Measurements from ENCODE around the gene S100A10. TPM values are rescaled to one million over a fixed set of nuclear protein-coding genes. Genes with fewer than 3 reads are reported as not detected.
A peak's percentile ranks its signal among the peaks of the same experiment; 100 is the strongest.

The S100A10 gene
- 467 TPM for total RNA-seq
- 500 TPM for polyA plus RNA-seq (ENCODE audit: insufficient read depth, low read depth, low replicate concordance)
- long read RNA-seq, donor 1, transcript S100A10-202 (3 exons, 1,202 nt): major isoform, 135 of 177 reads
- long read RNA-seq, donor 1, partial matches to known transcripts: 42 of 177 reads
- long read RNA-seq, donor 1, other reads (novel, unspliced or antisense): 0 of 177 reads
- long read RNA-seq, donor 2, transcript S100A10-202 (3 exons, 1,202 nt): major isoform, 148 of 229 reads
- long read RNA-seq, donor 2, partial matches to known transcripts: 81 of 229 reads
- long read RNA-seq, donor 2, other reads (novel, unspliced or antisense): 0 of 229 reads
- long read RNA-seq, donor 3, transcript S100A10-202 (3 exons, 1,202 nt): major isoform, 177 of 308 reads
- long read RNA-seq, donor 3, partial matches to known transcripts: 125 of 308 reads
- long read RNA-seq, donor 3, other reads (novel, unspliced or antisense): 6 of 308 reads
- long read RNA-seq, donor 4, transcript S100A10-202 (3 exons, 1,202 nt): major isoform, 47 of 64 reads
- long read RNA-seq, donor 4, partial matches to known transcripts: 17 of 64 reads
- long read RNA-seq, donor 4, other reads (novel, unspliced or antisense): 0 of 64 reads
- long read RNA-seq, donor 5, transcript S100A10-202 (3 exons, 1,202 nt): major isoform, 10 of 19 reads
- long read RNA-seq, donor 5, partial matches to known transcripts: 9 of 19 reads
- long read RNA-seq, donor 5, other reads (novel, unspliced or antisense): 0 of 19 reads
- long read RNA-seq, donor 6, transcript S100A10-202 (3 exons, 1,202 nt): major isoform, 259 of 410 reads
- long read RNA-seq, donor 6, partial matches to known transcripts: 145 of 410 reads
- long read RNA-seq, donor 6, other reads (novel, unspliced or antisense): 5 of 410 reads
- long read RNA-seq, donor 7, transcript S100A10-202 (3 exons, 1,202 nt): major isoform, 139 of 281 reads
- long read RNA-seq, donor 7, partial matches to known transcripts: 4 of 281 reads
- long read RNA-seq, donor 7, other reads (novel, unspliced or antisense): 138 of 281 reads
- long read RNA-seq, donor 8, transcript S100A10-202 (3 exons, 1,202 nt): major isoform, 171 of 253 reads
- long read RNA-seq, donor 8, partial matches to known transcripts: 82 of 253 reads
- long read RNA-seq, donor 8, other reads (novel, unspliced or antisense): 0 of 253 reads
- long read RNA-seq, donor 9, transcript S100A10-202 (3 exons, 1,202 nt): major isoform, 93 of 147 reads
- long read RNA-seq, donor 9, partial matches to known transcripts: 54 of 147 reads
- long read RNA-seq, donor 9, other reads (novel, unspliced or antisense): 0 of 147 reads
- long read RNA-seq, donor 10, transcript S100A10-202 (3 exons, 1,202 nt): major isoform, 110 of 178 reads
- long read RNA-seq, donor 10, partial matches to known transcripts: 68 of 178 reads
- long read RNA-seq, donor 10, other reads (novel, unspliced or antisense): 0 of 178 reads

GRCh38 chr1:151993734-151994496, at the start of gene S100A10:
TSS of gene S100A10 (minus strand) at chr1:151993859. CDS start at chr1:151986230, 7,629 bp downstream.
- Histone ChIP-seq H3K27me3 (ENCODE audit: control insufficient read depth, insufficient read depth, low read length) (peaks cover 2% of the 10 kb centered on the region), H3K36me3 (ENCODE audit: control insufficient read depth in 2 of 3, insufficient read depth in 3 of 3, low read length in 3 of 3) (no peaks in the 10 kb centered on the region), H3K27ac (ENCODE audit: low read depth in 2 of 2, low read length in 2 of 2) (peak within 1 kb of the TSS; percentile 77 to 95), H3K4me3 (ENCODE audit: low read length in 3 of 3) (peak within 1 kb of the TSS; percentile 68 to 84 (median 73)), H3K4me1 (ENCODE audit: control insufficient read depth in 2 of 3, insufficient read depth in 2 of 3, low read depth in 1 of 3, low read length in 3 of 3) (peaks cover 6 to 25% (median 24%) of the 10 kb centered on the region in 3 donors), H3K9me3 (ENCODE audit: control insufficient read depth in 2 of 3, insufficient read depth in 1 of 3, low read length in 3 of 3) (no peaks in the 10 kb centered on the region), H3K9ac (ENCODE audit: low read length in 3 of 3) (peak within 1 kb of the TSS; percentile 50 to 90 (median 57))
- intact Hi-C loops (cut with DNase I): no loop called here
- FAIRE-seq (no peak), DNase-seq (peak; percentile 70 to 95 (median 81))
- TF ChIP-seq CTCF (IDR thresholded peaks at IDR 0.05; ENCODE audit: borderline replicate concordance, extremely low read depth, insufficient read depth): no peak

- no peak overlapping the region for H3K9ac ChIP-seq (ENCODE audit: low read length in 3 of 3)
- H3K4me3 ChIP-seq (ENCODE audit: low read length in 3 of 3): no peak overlapping the region
- intact Hi-C loops (cut with DNase I): no loop called here
Measured at GRCh38 chr1:152042030-152042429, 48.4 kb upstream of the S100A10 start.

More at GRCh38 chr1:152042030-152042429, 48.4 kb upstream of the S100A10 start:
- Histone ChIP-seq H3K36me3 (ENCODE audit: control insufficient read depth in 2 of 3, insufficient read depth in 3 of 3, low read length in 3 of 3) (no peaks in the 10 kb centered on the region), H3K9me3 (ENCODE audit: control insufficient read depth in 2 of 3, insufficient read depth in 1 of 3, low read length in 3 of 3) (peaks cover 0 to 5% (median 0%) of the 10 kb centered on the region in 3 donors), H3K27ac (ENCODE audit: low read depth in 2 of 2, low read length in 2 of 2) (no peak overlapping the region), H3K4me1 (ENCODE audit: control insufficient read depth in 2 of 3, insufficient read depth in 2 of 3, low read depth in 1 of 3, low read length in 3 of 3) (peaks cover 0 to 3% (median 0%) of the 10 kb centered on the region in 3 donors), H3K27me3 (ENCODE audit: control insufficient read depth, insufficient read depth, low read length) (no peaks in the 10 kb centered on the region)
- DNase-seq (no peak), FAIRE-seq (no peak)
- no peak for TF ChIP-seq CTCF (IDR thresholded peaks at IDR 0.05; ENCODE audit: borderline replicate concordance, extremely low read depth, insufficient read depth)

Data from kidney (tissue), 22 donors.